ENCODE measurements around the gene TMEM130.

GRCh38 chr7:98830972-98831548 lies 38.8 kb downstream of the TMEM130 start:
- TF ChIP-seq POLR2A (IDR thresholded peaks at IDR 0.05): no peak
- no peak for TF ChIP-seq CTCF (IDR thresholded peaks at IDR 0.05)

Measured in prostate gland (tissue), 2 donors.